ENCODE measurements around the gene RGS18.
A peak's percentile ranks its signal among the peaks of the same experiment; 100 is the strongest.
"Not testable (repeated sequence)": the region's sequence is repeated elsewhere in the genome, so short reads cannot be mapped to it uniquely, and the experiment has no call there.

Gene RGS18

DNA sequence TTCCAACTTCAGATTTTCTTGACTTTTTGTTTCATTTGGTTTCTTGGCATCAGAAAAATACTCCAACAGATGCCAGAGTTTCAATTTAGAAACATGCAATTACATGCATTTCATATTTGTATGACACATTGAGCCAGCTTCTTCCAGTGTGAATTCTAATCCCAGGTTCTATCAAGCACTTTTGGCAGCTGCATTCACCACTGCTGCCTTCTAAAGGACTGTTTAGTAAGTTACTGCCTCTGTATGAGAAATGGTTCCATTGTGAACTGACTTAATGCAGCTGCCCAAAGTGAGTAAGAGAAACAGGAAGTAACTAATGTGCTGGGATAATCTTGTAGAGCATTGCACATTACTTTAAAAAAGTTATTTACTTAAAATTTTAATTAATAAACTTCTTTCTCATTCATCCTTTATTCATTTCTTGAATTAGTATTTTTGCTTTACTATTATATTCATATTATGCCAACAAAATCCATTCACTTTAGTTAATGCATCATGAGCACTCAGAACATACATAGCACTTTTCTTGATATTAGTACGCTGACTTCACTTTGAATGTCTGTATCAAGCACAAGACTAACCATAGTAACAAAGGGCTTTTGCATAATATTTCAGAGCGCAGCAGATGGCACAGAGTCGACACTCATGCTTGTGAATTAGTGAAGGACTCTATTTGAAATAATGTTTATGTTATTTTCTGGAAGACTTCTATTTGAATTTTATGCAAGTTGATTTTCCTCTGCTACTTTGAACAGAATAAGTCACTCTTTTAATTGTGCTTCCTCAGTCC lies 9.8 kb downstream of the RGS18 start:
- peak; percentile 28 for DNase-seq

GRCh38 chr1:192168964-192169363 lies 10.7 kb downstream of the RGS18 start:
- DNase-seq: no peak

- peak; percentile 32 for DNase-seq
Measured at GRCh38 chr1:192170196-192170984, 12.1 kb downstream of the RGS18 start.

DNA sequence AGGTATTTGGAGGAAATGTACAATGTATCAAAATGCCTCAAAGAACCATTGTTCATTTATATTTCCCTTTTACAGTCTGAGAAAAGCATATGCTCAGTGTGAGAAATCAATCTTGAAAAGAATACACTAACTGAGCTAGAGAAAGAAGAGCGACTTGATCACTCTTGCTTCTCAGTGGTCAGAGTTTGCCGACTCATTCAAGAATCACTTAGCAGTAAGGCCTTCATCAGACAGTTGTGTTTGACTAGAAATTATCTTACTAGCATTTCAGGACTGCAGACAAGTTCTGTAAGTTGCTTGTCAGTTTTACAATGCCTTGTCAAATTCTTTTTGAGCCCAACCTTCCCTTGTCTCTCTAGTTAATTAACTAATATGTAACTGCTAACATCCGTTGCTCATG lies 12.9 kb downstream of the RGS18 start:
- no peak for DNase-seq

DNA sequence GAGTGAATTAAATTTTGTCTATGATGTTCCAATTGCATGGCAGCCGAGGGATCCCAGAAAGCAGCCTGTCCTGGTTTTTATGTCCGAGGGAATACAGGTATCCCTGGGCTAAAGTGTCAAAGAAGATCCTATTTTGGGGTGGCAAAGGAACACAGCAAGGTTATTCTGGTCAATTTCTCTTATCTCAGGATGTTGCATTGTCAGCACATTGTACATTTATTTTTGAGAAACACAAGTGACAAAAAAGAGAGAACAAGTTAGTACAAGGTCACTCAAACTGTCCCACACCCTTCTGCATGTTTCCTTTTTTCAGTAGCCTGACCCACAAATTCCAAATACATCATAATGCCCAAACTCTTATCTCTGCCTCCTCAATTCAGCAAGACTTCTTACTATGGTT lies 17.7 kb downstream of the RGS18 start:
- no peak for DNase-seq

- no peak for DNase-seq
Measured at GRCh38 chr1:192183788-192184187, 25.5 kb downstream of the RGS18 start.

- no peak for DNase-seq
Measured at GRCh38 chr1:192186197-192186596, 27.9 kb downstream of the RGS18 start.

DNA sequence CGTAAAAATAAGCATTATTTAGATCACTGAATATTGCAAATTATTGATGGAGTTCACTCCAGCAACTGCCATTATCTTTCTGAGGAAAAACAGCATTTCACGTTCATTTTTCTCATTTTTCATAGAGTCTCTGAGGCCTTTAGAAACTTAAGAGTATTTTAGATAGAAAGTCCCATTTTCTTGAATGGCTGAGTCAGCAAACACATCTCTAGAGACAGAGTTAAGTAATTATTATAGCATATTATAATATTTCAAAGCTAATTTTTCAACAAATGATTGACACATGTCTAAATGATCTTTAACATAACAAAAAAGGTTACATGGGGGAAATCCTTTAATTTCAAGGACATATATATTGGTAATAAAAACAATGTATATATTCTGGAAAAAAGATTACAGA lies 31.8 kb downstream of the RGS18 start:
- no peak for DNase-seq

- no peak for DNase-seq
Measured at GRCh38 chr1:192201303-192201702, 43.0 kb downstream of the RGS18 start.

- DNase-seq: no peak
Measured at GRCh38 chr1:192224396-192224795, 66.1 kb downstream of the RGS18 start.

DNA sequence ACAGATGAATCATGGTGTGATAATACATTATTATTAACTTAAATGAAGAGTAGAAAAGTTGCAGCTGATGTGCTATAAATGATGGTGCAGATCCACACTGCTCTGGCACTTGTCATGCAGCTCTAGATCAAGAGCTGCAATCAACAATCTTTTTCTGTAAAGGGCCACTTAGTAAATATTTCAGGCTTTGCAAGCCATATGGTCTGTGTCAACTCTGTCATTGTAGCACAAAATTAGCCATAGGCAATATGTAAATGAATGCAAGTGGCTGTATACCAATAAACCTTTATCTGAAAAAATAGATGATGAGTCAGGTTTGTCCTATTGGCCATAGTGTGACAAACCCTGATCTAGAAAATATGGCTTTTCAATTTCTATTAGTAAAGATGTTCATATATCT lies 66.6 kb downstream of the RGS18 start:
- DNase-seq: no peak

DNA sequence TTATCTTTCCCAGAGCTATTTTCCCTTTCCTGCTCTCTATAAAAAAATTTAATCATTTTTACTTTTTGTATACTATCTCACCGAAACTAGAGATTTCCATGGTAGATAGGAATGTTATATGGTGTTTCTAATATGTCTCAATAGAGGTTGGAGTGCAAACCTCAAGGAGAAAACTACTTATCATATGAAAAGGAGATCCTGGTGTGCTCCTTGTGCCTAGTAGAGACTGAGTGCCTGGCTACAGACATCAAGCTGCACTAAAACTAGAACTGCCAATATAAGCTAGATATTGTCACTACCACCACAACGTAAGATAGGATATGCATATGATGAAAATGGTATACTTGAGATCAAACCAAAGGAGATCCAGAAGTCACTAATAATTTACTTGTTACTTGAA lies 67.0 kb downstream of the RGS18 start:
- no peak for DNase-seq

DNA sequence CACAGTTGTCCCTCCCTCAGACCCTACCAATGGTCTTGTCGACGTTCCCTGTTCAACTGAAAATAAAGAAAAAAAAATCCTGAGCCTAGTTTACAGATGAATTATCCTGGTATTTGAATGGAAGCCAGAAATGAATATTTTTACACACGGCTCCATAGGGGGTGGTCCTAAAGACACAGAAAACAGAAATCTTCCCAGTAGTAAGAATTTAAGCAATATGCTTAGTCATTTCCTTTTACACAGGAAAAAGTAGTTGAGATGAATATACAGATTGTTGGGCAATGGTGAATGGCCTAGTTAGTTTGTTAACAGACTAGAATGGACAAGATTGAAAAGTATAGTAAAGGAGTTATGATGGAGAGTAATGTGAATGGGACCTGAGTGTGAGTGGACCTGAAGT lies 67.4 kb downstream of the RGS18 start:
- no peak for DNase-seq

DNA sequence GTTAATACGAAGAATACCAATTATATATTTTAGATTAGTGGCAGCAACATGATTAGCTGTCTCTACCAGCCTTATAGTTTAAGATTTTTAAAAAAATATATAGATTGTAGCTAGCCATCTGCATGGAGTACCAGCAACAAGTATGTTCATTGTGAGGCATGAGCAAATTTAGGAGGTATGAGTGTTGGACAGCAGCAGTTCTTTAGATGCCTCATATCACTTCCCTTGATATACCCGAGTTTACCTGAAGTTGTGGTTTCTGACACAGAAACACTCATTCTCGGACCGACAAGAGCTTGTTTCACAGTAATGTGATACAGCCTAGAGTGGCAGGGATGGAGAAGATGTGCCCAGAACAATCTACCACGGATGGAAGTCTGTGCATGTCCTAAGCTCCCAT lies 69.1 kb downstream of the RGS18 start:
- no peak for DNase-seq

- DNase-seq: not testable (repeated sequence)
Measured at GRCh38 chr1:192227980-192228379, 69.7 kb downstream of the RGS18 start.

GRCh38 chr1:192232817-192233417 lies 74.7 kb downstream of the RGS18 start:
- no peak for DNase-seq

- DNase-seq: no peak
Measured at GRCh38 chr1:192235127-192235526, 76.9 kb downstream of the RGS18 start.
